H9 (cell line): ENCODE results near the gene IPPK. TPM values are rescaled to one million over a fixed set of nuclear protein-coding genes. Genes with fewer than 3 reads are reported as not detected.

ENCODE experiments used
- DNase-seq: peaks from one replicate; pipeline ENCODE4 v3.0.0-alpha.2; 2017
- H2AFZ ChIP-seq: one replicate; pipeline ENCODE4 v1.6.1; 2013; ENCODE audit warnings: mild to moderate bottlenecking, low read length, control low read depth, moderate library complexity
- H2AK5ac ChIP-seq: 2 replicates; pipeline ENCODE4 v1.6.1; 2013; ENCODE audit warnings: low read length, control low read depth, mixed read lengths; ENCODE audit not compliant: insufficient read length
- H2BK120ac ChIP-seq: one replicate; pipeline ENCODE4 v1.6.1; 2013; ENCODE audit warnings: low read depth, mild to moderate bottlenecking, low read length, control low read depth, inconsistent platforms; ENCODE audit not compliant: poor library complexity, severe bottlenecking
- H2BK12ac ChIP-seq: 2 replicates; pipeline ENCODE4 v1.6.1; 2013; ENCODE audit warnings: low read length, control low read depth, mixed read lengths, low read depth; ENCODE audit not compliant: insufficient read length
- H2BK15ac ChIP-seq: 2 replicates; pipeline ENCODE4 v1.6.1; 2013; ENCODE audit warnings: low read depth, low read length, control low read depth
- H2BK20ac ChIP-seq: one replicate; pipeline ENCODE4 v1.6.1; 2013; ENCODE audit warnings: low read depth, mild to moderate bottlenecking, low read length, control low read depth, inconsistent platforms; ENCODE audit not compliant: poor library complexity, severe bottlenecking
- H2BK5ac ChIP-seq: 2 replicates; pipeline ENCODE4 v1.6.1; 2013; ENCODE audit warnings: low read length, control low read depth, mixed read lengths; ENCODE audit not compliant: insufficient read length
- H3K14ac ChIP-seq: 2 replicates; pipeline ENCODE4 v1.6.1; 2013; ENCODE audit warnings: low read length, control low read depth; ENCODE audit not compliant: insufficient read depth
- H3K18ac ChIP-seq: 2 replicates; pipeline ENCODE4 v1.6.1; 2013; ENCODE audit warnings: low read depth, mild to moderate bottlenecking, mixed read lengths, low read length, control low read depth; ENCODE audit not compliant: insufficient read length
- H3K23ac ChIP-seq: 2 replicates; pipeline ENCODE4 v1.6.1; 2013; ENCODE audit warnings: low read length, control low read depth, mixed read lengths, low read depth; ENCODE audit not compliant: insufficient read length
- H3K23me2 ChIP-seq: 2 replicates; pipeline ENCODE4 v1.6.1; 2013; ENCODE audit warnings: low read depth, mild to moderate bottlenecking, mixed read lengths, low read length, control low read depth; ENCODE audit not compliant: insufficient read length, poor library complexity, severe bottlenecking
- H3K27ac ChIP-seq: 2 replicates; pipeline ENCODE4 v1.5.1; 2013; ENCODE audit warnings: low read length, control low read depth, mixed read lengths, low read depth; ENCODE audit not compliant: insufficient read length
- H3K27me3 ChIP-seq: 2 replicates; pipeline ENCODE4 v1.6.1; 2013; ENCODE audit warnings: low read length, control low read depth, inconsistent platforms; ENCODE audit not compliant: insufficient read depth
- H3K4ac ChIP-seq: 2 replicates; pipeline ENCODE4 v1.6.1; 2013; ENCODE audit warnings: low read depth, mild to moderate bottlenecking, control low read depth, inconsistent platforms, low read length, moderate library complexity
- H3K4me1 ChIP-seq: 2 replicates; pipeline ENCODE4 v1.6.1; 2013; ENCODE audit warnings: low read length, control low read depth, inconsistent platforms; ENCODE audit not compliant: insufficient read depth
- H3K4me2 ChIP-seq: 2 replicates; pipeline ENCODE4 v1.6.1; 2013; ENCODE audit warnings: low read length, control low read depth, mixed read lengths; ENCODE audit not compliant: insufficient read length, insufficient read depth
- H3K56ac ChIP-seq: 2 replicates; pipeline ENCODE4 v1.6.1; 2013; ENCODE audit warnings: low read depth, mild to moderate bottlenecking, mixed read lengths, low read length, control low read depth; ENCODE audit not compliant: insufficient read length
- H3K79me1 ChIP-seq: 2 replicates; pipeline ENCODE4 v1.6.1; 2013; ENCODE audit warnings: low read depth, mild to moderate bottlenecking, moderate library complexity, low read length, control low read depth, inconsistent platforms; ENCODE audit not compliant: insufficient read depth, poor library complexity, severe bottlenecking
- H3K79me2 ChIP-seq: 2 replicates; pipeline ENCODE4 v1.6.1; 2013; ENCODE audit warnings: low read length, control low read depth, inconsistent platforms; ENCODE audit not compliant: insufficient read depth
- H3K9ac ChIP-seq: 2 replicates; pipeline ENCODE4 v1.6.1; 2013; ENCODE audit warnings: low read length, control low read depth, mixed read lengths; ENCODE audit not compliant: insufficient read length; ENCODE audit errors: extremely low read depth
- H3K9me3 ChIP-seq: one replicate; pipeline ENCODE4 v1.6.1; 2013; ENCODE audit warnings: low read depth, low read length, inconsistent platforms; ENCODE audit not compliant: control insufficient read depth
- H3T11ph ChIP-seq: one replicate; pipeline ENCODE4 v1.6.1; 2013; ENCODE audit warnings: mild to moderate bottlenecking, low read length, control low read depth, inconsistent platforms
- H4K20me1 ChIP-seq: one replicate; pipeline ENCODE4 v1.6.1; 2013; ENCODE audit not compliant: control insufficient read depth, insufficient read length, insufficient read depth
- H4K5ac ChIP-seq: 2 replicates; pipeline ENCODE4 v1.6.1; 2013; ENCODE audit warnings: low read depth, mild to moderate bottlenecking, mixed read lengths, low read length, control low read depth; ENCODE audit not compliant: insufficient read length
- H4K8ac ChIP-seq: replicated peaks from 2 replicates; pipeline ENCODE4 v1.6.1; 2013; ENCODE audit warnings: low read length, control low read depth, mixed read lengths, low read depth; ENCODE audit not compliant: insufficient read length
- H4K91ac ChIP-seq: 2 replicates; pipeline ENCODE4 v1.6.1; 2013; ENCODE audit warnings: low read depth, mild to moderate bottlenecking, moderate library complexity, mixed read lengths, low read length, control low read depth; ENCODE audit not compliant: insufficient read length
- H3K27ac Mint-ChIP-seq, 3 experiments: 2 replicates in 2 of 3; 3 replicates in 1 of 3; pipeline ENCODE4 v1.8.0; 2020 to 2021; ENCODE audit warnings: mixed read lengths in 3 of 3, mild to moderate bottlenecking in 1 of 3, moderate library complexity in 1 of 3
- H3K27me3 Mint-ChIP-seq: 2 replicates; pipeline ENCODE4 v1.8.0; 2021; ENCODE audit warnings: low read depth, mild to moderate bottlenecking, moderate library complexity, mixed read lengths
- H3K36me3 Mint-ChIP-seq, 3 experiments: 2 replicates in 2 of 3; 3 replicates in 1 of 3; pipeline ENCODE4 v1.8.0; 2020 to 2021; ENCODE audit warnings: low read depth in 3 of 3, mixed read lengths in 3 of 3; ENCODE audit not compliant: insufficient read depth in 1 of 3
- H3K4me1 Mint-ChIP-seq, 2 experiments: 2 replicates each; pipeline ENCODE4 v1.8.0; 2020; ENCODE audit warnings: mixed read lengths in 2 of 2
- H3K4me3 Mint-ChIP-seq, 2 experiments: 2 replicates in 1 of 2; 3 replicates in 1 of 2; pipeline ENCODE4 v1.8.0; 2020 to 2021; ENCODE audit warnings: mild to moderate bottlenecking in 2 of 2, mixed read lengths in 2 of 2, moderate library complexity in 1 of 2
- H3K9me3 Mint-ChIP-seq, 2 experiments: 2 replicates in 1 of 2; 3 replicates in 1 of 2; pipeline ENCODE4 v1.8.0; 2020; ENCODE audit warnings: mild to moderate bottlenecking in 2 of 2, mixed read lengths in 2 of 2, moderate library complexity in 1 of 2
- CTCF ChIP-seq: fragments of 200-600 bp; sonication (generic); conservative IDR thresholded peaks from 3 replicates; pipeline ENCODE4 v1.8.0; 2021; ENCODE audit warnings: antibody characterized with exemption, mild to moderate bottlenecking
- WGBS: extraction: QIAGEN DNeasy Blood & Tissue Kit; methylation state at CpG from one replicate; pipeline ENCODE4 v1.1.7; 2013; ENCODE audit warnings: missing lambda C conversion rate, low lambda C conversion rate, mixed read lengths; ENCODE audit not compliant: insufficient read length; ENCODE audit errors: extremely low coverage; 5-methylcytosine and 5-hydroxymethylcytosine counted together
- total RNA-seq: library from RNA; stranded (reverse); gene quantifications from 2 replicates; pipeline ENCODE4 v1.2.1, GENCODE V29; 2021

Gene IPPK
- total RNA-seq, 1 experiment from 2014 or later, result 10.7 TPM

DNA sequence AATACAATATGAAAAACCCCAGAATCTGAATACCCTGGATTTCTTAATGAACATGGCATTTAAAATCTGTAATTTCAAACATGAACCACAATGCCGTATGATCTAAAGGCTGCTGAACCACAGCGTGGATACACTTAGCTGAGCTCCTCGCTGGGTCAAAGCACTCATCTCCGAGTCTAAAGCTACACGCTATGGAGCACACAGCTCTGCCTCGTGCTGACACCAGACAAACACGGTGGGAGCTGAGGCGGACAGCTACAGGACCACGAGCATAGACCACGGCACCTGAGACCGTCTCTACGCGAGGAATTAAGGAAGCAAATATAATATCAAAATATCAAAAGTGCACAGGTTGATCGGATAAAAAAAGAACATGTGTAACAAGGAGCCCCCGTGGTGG, 42.8 kb upstream of the IPPK start:
- H2AFZ ChIP-seq, result no peak overlapping the region
- DNase-seq, result no peak
- no peak overlapping the region for H4K91ac ChIP-seq
- TF ChIP-seq CTCF, result no peak
- no peak overlapping the region for H2AK5ac ChIP-seq
- Mint-ChIP-seq H3K27me3 (no peaks in the 10 kb centered on the region), H3K9me3 (no peaks in the 10 kb centered on the region), H3K4me3 (no peak overlapping the region), H3K27ac (no peak overlapping the region), H3K36me3 (peaks cover 17 to 58% (median 44%) of the 10 kb centered on the region in 3 experiments; a peak in 6 of 7 replicates), H3K4me1 (no peaks in the 10 kb centered on the region)
- H4K8ac ChIP-seq, result no peak overlapping the region
- H3K79me2 ChIP-seq, result no peaks in the 10 kb centered on the region
- H3K23ac ChIP-seq, result no peak overlapping the region
- H3K4ac ChIP-seq, result no peak overlapping the region
- H3K18ac ChIP-seq, result no peak overlapping the region
- no peaks in the 10 kb centered on the region for H3K79me1 ChIP-seq
- no peak overlapping the region for H3K56ac ChIP-seq
- no peak overlapping the region for H2BK12ac ChIP-seq
- no peak overlapping the region for H2BK120ac ChIP-seq
- H2BK20ac ChIP-seq, result no peak overlapping the region
- H3T11ph ChIP-seq, result no peak overlapping the region
- no peaks in the 10 kb centered on the region for H3K4me1 ChIP-seq
- H3K9me3 ChIP-seq, result no peaks in the 10 kb centered on the region
- H3K9ac ChIP-seq, result no peak overlapping the region
- no peak overlapping the region for H3K27ac ChIP-seq
- no peaks in the 10 kb centered on the region for H4K20me1 ChIP-seq
- no peak overlapping the region for H4K5ac ChIP-seq
- no peak overlapping the region for H3K4me2 ChIP-seq
- H3K14ac ChIP-seq, result no peak overlapping the region
- no peaks in the 10 kb centered on the region for H3K27me3 ChIP-seq
- H2BK5ac ChIP-seq, result no peak overlapping the region
- H2BK15ac ChIP-seq, result no peak overlapping the region
- no peaks in the 10 kb centered on the region for H3K23me2 ChIP-seq
- WGBS, result no CpG with 5 or more reads among the region's 15 CpGs
